Esophagus muscularis mucosa (tissue), 4 donors: ENCODE measurements around the gene ETV3L.

ENCODE experiments used
- EP300 ChIP-seq: sonication (generic); formaldehyde crosslinking; IDR thresholded peaks from one replicate; pipeline ENCODE4 v1.6.1; 2017; ENCODE audit warnings: antibody characterized with exemption
- POLR2A ChIP-seq: fragments of 450-650 bp; IDR thresholded peaks from one replicate; pipeline ENCODE4 v1.6.1; 2017; ENCODE audit warnings: antibody characterized with exemption, moderate library complexity, mild to moderate bottlenecking, low read depth
- POLR2AphosphoS5 ChIP-seq, 2 donors: sonication (generic); formaldehyde crosslinking; IDR thresholded peaks; one replicate each; pipeline ENCODE4 v1.6.1; 2017; ENCODE audit warnings: antibody characterized with exemption in 2 of 2
- TF ChIP-seq, protein P1 (sequence below), 3 experiments: fragments of 200-600 bp in 2 of 3; fragments of 450-650 bp in 1 of 3; sonication (generic) in 2 of 3; IDR thresholded peaks; one replicate each; pipeline ENCODE4 v1.5.1; 2017 to 2019; ENCODE audit warnings: antibody characterized with exemption in 3 of 3, mild to moderate bottlenecking in 2 of 3, moderate library complexity in 1 of 3

DNA sequence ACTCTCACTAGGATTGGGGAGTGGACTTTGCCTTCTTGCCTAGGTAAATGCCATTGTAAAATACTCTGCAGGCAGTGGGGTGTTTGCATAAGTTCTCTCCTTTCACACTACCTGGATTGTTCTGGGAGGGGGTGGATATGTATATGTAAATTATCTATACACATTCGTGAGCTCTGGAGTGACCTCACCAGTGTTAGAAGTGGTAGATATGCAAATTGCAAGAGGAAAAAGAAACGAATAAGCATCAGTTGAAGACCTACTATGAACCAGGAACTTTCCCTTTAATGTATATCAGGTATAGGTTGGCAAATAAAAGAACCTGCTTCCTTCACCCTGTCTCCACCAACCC is 52.6 kb downstream of the ETV3L start:
- TF ChIP-seq, protein P1, sequence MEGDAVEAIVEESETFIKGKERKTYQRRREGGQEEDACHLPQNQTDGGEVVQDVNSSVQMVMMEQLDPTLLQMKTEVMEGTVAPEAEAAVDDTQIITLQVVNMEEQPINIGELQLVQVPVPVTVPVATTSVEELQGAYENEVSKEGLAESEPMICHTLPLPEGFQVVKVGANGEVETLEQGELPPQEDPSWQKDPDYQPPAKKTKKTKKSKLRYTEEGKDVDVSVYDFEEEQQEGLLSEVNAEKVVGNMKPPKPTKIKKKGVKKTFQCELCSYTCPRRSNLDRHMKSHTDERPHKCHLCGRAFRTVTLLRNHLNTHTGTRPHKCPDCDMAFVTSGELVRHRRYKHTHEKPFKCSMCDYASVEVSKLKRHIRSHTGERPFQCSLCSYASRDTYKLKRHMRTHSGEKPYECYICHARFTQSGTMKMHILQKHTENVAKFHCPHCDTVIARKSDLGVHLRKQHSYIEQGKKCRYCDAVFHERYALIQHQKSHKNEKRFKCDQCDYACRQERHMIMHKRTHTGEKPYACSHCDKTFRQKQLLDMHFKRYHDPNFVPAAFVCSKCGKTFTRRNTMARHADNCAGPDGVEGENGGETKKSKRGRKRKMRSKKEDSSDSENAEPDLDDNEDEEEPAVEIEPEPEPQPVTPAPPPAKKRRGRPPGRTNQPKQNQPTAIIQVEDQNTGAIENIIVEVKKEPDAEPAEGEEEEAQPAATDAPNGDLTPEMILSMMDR (IDR thresholded peaks at IDR 0.05) = no peak
- TF ChIP-seq EP300 = no peak
- no peak for TF ChIP-seq POLR2AphosphoS5 (IDR thresholded peaks at IDR 0.05)
- TF ChIP-seq POLR2A = no peak
